GM20431 (cell line): ENCODE results near the gene CLASRP.

Experiments
- in situ Hi-C: fragments of 300-500 bp; cut with MseI, MboI; formaldehyde crosslinking; loops from one replicate; pipeline ENCODE4 v1.15.0; 2020; ENCODE audit warnings: low sequenced_read_pairs; ENCODE audit not compliant: unreplicated experiment

Gene CLASRP

DNA sequence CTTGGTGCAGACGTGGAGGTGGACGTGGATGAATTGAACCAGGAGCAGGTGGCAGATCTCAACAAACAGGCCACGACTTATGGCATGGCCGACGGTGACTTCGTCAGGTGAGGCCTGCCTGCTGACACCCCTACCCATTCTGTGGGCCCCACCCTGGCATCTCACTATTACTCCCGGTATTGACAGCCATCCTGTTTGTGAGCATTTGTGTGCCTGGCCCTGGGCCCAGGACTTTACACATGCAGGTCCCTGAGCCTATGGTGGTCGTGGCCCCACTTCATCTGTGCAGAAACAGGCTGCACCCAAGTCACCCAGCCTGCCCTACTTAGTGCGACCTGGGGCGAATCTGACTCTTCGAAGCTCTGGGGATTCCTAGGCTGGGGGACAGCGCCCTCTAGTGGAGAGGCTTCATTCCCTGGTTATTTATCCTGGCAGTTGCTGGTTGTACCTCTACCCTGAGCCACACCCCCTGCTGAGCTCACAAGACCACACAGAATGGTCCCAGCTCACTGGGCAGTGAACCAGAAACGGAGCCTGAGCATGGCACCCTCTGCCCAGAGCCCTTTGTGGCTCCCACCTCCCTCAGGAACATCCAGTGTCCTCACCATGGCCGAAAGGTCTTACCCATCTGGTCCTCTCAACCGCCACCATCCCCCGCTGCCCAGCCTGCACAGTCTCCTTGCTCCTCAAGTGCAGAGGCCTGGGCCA lies 20.6 kb downstream of the CLASRP start:
- in situ Hi-C loops: no loop called here

GRCh38 chr19:45061965-45062364 lies 23.1 kb downstream of the CLASRP start:
- in situ Hi-C loops: no loop called here

- in situ Hi-C loops: no loop called here
These were observed 25.3 kb downstream of the CLASRP start for GRCh38 chr19:45063851-45064801.

DNA sequence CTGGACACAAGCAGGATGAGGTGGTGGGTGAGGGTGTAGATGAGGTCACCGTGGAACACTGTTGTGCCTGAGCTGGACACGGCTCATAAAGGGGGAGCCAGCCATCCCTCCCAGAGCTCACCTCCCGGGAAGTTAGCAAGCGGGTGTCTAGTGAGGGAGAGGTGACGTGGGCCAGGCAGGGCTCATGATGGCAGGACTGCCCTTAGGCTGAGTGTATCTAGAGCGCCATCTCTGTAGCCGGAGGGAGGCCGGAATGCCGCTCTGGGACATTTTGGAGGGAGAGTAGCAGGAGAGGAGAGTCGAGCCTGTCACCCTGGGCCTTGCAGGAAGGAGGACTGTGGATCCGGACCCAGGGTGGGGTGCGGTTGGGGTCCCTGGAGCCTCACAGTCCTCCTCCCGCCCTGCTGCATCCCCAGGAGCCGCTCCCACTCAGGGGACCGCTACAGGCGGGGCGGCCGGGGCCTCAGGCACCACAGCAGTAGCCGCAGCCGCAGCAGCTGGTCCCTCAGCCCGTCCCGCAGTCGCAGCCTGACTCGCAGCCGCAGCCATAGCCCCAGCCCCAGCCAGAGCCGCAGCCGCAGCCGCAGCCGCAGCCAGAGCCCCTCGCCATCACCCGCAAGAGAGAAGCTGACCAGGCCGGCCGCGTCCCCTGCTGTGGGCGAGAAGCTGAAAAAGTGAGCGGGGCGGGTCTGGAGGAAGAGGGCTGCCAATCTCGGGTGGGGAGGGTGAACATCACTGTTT lies 28.2 kb downstream of the CLASRP start:
- in situ Hi-C loops: no loop called here

DNA sequence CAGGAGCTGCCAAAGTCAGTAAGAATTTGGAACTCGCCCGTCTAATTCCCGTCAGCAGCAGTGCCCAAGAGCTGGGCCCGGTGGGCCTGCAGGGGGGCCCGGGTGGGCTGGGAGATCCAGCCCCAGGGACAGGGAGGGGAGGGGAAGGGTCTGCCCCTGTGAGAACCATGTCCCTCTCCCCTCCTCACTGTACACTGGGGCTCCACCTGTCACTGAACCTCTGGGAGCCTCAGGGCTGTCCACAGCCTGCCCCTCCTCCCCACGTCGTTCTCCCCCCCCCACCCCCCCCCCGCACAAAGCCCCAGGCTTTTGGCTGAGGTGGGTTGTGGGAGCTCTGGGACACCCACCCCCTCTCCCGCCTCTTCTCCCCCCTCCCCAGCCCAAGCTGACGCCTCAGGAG lies 29.2 kb downstream of the CLASRP start:
- in situ Hi-C loops: no loop called here

GRCh38 chr19:45069056-45069455 lies 30.2 kb downstream of the CLASRP start:
- in situ Hi-C loops: no loop called here

DNA sequence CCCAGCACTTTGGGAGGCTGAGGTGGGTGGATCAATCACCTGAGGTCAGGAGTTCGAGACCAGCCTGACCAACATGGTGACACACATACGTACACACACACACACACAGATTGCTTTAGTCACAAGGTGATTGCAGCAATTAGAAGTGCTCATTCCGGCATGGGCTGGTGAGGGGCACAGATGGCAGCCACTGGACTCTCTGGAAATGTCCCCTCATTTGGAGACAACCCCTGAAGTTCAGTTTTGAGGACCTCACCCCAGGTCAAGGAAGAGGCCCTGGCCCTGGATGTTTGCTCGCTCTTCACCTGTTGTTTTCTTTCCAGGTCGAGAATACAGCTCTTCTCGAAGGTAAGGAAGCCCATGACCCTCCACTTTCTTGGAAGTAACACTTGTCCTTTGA lies 31.4 kb downstream of the CLASRP start:
- in situ Hi-C loops: no loop called here

- in situ Hi-C loops: no loop called here
These were observed 32.2 kb downstream of the CLASRP start for GRCh38 chr19:45070861-45071544.

DNA sequence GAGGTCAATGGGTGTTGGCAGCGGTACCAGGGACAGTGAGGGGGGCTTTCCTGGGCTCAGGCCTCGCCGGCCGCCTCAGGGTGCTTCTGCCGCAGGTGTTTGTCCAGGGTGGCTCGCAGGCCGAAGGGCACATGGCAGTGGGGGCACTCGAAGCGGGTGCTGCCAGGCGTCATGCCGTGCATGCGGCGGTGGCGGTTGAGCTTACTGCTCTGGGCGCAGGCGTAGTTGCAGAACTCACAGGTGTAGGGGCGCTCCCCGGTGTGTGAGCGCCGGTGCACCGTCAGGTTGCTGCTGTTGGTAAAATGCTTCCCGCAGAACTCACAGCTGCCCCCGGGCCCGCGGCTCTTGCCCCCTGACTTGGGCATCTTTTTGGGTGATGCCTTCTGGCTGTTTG lies 32.7 kb downstream of the CLASRP start:
- in situ Hi-C loops: no loop called here

GRCh38 chr19:45071969-45072790 lies 33.3 kb downstream of the CLASRP start:
- in situ Hi-C loops: no loop called here

DNA sequence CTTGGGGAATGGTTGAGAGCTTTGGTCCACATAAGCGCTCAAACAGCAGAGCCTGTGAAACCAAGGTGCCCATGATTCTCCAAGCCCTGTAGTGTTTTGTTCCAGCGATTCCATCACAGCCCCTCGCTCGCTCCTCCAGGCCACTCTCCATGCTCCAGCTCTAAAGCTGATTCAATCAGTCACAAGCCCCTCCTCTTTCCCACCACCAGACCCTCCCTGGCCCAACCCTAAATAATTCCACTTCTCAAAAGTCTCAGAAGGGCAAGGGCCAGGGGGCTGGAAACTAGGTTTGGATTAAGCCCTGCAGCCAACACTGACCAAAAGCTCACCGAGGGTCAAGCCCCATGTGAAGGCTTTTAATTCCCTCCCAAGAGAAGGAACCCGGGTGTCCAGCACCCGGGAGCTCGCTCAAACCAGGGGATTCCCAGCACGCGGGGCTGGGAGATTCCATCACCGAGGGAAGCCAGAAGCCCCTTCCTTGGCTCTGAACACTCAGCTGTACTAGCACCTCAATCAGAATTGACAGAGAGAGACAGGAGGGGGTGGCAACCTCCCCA lies 36.0 kb downstream of the CLASRP start:
- in situ Hi-C loops: no loop called here

- in situ Hi-C loops: no loop called here
These were observed 36.6 kb downstream of the CLASRP start for GRCh38 chr19:45075301-45076028.

DNA sequence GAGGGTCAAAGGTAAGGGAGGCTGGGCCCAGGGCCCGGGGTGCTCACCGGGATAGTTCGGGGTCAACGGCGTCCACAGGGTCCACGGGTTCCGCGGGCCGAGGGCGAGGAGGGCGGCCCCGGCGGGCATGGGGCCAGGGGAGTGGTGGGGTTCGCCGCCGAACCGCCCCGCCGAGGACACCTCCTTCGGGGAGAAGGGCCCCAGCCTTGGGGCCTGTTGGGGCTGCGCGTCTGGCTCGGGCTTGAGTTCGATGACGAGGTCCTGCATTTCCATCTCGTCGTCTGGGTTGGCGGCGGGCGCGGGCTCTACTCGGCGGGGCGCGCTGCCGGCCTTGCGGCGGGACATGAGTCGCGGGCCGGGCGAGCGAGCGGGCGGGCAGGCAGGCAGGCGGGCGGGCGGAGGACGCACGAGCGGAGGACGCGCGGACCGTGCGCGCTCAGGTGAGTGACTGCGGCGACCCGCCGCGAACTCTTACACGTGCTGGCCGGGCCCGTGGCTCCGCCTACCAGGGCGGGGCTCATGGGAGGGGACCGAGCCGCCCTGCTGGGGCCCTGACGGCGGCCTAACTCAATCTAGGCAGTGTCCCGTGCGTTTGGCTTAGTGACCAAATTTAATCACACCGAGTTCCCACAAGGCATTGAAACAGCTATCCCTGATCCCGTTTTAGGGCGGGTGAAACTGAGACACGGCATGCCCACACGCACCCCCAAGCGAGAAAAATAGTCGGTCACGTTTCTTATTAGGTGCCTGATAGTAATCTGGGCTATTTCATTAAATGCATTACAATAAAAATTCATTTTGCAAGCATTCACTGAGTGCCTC lies 37.4 kb downstream of the CLASRP start, which contains the start of gene ZNF296:
TSS of gene ZNF296 (minus strand) at position 450 of the 822 bp plus-strand sequence. CDS start at position 345, 105 bp downstream.
- in situ Hi-C loops: no loop called here

DNA sequence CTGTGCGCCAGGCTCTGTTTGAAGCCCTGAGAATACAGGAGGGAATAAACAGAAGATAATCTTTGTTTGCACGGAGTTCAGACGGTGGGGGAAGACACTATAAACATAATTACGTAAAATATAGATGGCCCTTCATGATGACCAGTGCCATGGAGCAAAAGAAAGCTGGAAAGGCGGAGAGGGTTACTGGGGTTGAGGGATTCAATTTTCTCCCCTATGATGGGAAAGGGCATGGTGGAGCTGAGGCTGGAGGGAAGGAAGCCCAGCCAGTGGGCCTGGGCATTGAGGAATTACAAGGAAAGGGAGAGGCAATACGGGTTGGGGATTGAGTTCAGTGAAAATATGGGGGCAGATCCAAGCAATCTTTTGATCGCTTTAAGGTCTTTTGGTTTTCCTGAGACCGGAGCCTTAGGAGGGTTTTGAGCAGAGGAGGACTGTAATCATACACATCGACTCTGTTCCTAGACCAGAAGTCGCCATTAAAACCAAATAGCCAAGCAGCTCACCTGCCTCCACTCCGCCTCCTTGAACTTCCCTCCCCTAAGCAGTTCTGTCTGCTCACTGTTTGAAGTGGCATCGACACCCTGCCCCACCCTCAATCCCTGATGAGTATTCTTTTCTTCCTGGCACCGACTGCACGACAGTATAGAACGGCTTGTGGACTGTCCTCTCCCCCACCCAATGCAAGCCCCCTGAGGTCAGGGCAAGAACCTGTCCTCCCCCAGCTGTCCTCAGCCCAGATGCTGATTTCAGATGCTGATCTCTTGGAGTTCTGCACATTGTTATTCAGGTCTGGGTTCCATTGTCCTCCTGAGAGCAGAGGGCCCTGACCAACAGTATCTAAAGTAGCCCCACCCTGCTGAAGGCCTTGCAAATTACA lies 38.2 kb downstream of the CLASRP start:
- in situ Hi-C loops: no loop called here

DNA sequence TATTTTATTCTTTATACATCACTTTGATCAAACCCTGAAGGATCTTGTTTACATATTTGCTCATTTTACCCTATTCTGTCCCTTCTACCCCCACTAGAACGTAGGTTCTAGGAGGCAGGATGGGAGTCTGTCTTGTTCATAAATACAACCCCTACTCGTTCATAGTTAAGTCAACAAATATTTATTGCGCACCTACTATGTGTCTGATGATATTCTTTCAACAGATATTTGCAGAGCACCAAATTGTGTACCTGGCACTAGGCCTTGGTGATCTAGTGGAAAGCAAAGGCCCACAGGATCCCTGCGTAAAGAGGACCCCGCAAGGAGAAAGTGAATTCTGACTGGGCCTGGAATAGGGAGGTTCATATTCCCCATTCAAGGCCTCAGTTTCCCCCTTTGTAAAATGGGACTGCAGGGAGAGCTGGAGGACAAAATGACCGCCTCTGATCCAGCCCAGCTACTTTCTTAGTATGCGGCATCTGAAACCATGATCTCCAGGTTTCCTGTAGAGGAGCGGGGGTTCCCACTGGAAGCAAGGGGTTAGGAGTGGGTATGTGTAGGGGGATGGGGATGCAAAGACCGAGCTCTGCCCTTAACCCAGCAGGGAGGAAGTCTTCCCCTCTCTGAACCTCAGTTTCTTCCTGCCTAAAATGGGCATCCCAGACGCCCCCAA lies 39.7 kb downstream of the CLASRP start:
- in situ Hi-C loops: no loop called here
